Activated gamma-delta T cell treated with anti-CD3 and anti-CD28 coated beads, Interleukin-2, amount 50 U/mL, for 16 hours (primary cell): ENCODE data around the gene RBPMS2.

Experiments used
- DNase-seq: peaks from one replicate; pipeline ENCODE4 v3.0.0-alpha.2; 2020; ENCODE audit warnings: low read depth

The RBPMS2 gene

DNA sequence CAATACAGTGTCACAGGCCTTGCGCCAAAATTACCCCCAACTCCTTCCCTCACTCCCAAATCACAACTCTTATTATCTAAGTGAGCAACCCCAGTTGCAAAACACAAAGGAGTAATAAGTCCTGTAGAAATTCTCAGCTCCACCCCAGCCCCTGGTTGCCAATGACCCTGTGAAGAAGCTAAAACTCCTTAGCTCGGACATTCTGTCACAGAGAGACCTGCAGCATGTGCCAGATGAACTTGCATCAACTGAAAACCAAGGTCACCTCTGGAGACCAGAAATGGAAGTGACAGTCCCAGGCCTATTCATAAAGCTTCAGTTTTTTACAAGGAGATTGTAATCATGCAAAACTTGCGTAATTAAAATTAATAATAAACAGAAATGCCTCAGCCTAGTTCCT, 55.2 kb downstream of the RBPMS2 start:
- DNase-seq, result no peak

DNA sequence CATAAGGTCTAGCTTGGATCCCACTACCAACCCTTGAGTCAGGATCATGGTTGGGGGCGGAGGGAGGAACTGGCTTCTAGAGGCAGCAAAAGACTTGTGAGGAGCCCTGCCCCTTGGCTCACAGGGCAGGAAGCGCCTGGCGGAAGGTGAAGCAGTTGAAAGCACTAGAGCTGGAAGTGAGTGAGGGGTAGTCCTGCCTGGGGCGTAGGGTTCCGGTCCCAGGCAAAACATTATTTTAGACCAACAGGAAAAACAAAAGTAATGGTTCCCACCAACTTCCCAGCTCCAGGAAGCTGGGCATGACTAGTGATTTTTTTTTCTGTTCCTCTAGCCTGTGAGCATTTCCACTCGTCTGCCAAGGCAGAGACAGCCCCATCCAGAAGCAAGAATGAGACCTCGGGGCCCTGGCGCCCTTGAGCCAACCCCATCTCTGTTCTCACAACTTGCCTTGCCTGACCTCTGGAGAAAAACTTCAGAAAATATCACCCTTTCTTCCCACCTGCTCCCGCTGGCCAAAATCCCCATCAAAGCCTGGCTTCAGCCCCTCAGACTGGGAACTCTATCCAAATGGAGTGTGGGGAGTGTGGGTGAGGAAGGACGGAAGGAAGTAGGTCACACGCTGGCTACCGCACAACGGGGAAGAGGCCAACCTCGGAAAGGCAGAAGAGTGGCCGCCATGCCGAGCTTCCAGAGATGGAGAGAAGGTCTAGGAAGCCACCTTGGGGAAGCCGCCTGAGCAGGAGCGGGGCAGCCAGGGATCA, 57.5 kb downstream of the RBPMS2 start:
- no peak for DNase-seq

- DNase-seq, result no peak
Measured at GRCh38 chr15:64717130-64717529, 58.3 kb downstream of the RBPMS2 start.

GRCh38 chr15:64716452-64716851, 58.9 kb downstream of the RBPMS2 start:
- DNase-seq, result no peak

- DNase-seq, result no peak
Measured at GRCh38 chr15:64713592-64713991, 61.8 kb downstream of the RBPMS2 start.

DNA sequence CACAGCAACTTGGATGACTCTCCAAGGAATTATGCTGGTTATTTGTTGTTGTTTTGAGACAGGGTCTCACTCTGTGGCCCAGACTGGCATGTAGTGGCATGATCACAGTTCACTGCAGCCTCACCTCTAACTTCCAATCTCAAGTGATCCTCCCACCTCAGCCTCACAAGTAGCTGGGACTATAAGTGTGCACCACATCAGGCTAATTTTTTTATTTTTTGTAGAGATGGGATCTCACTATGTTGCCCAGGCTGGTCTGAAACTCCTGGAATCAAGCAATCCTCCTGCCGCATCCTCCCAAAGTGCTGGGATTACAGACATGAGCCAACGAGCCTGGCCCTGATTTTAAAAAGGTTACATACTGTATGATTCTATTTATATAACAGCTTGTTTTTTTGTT, 63.0 kb downstream of the RBPMS2 start:
- DNase-seq, result no peak

GRCh38 chr15:64710676-64711428, 64.5 kb downstream of the RBPMS2 start:
- DNase-seq, result no peak

DNA sequence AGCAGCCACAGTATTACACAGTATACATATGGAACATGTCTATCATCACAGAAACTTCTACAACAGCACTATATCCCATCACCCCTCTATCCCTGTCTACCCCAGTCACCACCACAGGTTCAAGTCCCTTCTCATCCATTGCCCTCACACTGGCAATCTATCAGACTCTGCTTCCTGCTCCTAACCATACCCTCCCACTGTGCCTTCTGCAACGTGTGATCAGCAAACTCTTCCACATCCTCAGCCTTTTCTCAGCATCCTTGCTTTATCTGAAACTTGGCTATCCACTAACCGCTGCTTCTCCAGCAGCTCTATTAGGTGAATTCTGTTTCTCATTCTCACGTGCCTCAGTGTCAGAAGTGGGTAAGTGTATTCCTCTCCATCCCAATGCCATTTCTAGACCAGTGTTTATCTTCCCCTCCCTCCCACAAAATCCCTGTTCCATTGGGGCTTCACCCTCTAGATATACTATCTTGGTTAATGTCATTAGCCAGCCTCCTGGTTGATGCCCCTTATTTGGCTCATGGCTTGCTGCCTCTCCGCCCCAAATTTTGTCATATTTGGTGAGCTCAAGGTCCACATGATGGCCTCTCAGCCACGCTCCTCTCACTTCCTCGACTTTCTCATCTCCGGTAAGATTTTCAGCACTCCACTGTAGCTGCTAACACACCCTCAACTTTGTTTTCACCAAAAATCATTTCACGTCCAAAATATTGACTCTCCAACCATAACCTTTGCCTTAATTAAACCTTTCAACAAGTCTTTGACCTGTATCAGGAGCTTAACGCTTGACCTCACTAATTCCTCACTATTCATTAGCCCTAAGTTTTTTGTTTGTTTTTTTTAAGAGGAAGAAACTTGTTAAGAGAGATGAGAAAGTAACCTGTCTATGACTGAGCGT, 69.1 kb downstream of the RBPMS2 start:
- DNase-seq, result no peak

DNA sequence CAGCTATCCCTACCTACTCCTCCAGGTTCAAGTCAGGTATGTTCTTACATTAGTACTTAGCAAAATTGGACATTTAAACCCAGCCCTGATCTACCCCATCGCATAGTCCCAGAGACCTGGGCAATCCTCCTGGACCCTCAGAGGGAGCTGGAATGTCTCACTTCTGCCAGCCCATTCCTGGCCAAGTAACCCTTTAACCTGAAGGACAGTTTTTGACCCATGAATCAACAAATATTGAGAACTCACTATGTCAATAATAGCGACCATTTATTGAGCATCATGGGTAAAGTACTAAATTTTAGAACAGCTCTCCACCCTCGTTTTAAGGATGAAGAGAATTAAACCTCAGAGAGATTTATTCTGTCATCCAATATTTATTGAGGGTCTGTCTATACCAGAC, 70.4 kb downstream of the RBPMS2 start:
- DNase-seq, result no peak

DNA sequence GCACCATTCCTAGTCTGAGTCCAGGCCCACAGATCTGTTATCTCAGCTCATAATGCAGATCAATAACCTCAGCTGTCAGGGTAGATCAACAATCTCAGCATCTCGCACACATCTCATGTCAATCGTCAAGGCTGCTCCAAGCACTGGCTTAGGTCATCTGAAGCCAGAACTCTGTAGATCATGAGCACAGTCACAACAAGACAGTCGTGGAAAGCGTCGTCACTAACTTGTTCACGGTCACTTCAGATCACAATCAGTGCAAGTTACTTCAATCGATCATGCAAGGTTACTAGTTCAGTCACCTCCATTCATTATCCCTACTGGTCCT, 71.8 kb downstream of the RBPMS2 start:
- DNase-seq, result no peak

DNA sequence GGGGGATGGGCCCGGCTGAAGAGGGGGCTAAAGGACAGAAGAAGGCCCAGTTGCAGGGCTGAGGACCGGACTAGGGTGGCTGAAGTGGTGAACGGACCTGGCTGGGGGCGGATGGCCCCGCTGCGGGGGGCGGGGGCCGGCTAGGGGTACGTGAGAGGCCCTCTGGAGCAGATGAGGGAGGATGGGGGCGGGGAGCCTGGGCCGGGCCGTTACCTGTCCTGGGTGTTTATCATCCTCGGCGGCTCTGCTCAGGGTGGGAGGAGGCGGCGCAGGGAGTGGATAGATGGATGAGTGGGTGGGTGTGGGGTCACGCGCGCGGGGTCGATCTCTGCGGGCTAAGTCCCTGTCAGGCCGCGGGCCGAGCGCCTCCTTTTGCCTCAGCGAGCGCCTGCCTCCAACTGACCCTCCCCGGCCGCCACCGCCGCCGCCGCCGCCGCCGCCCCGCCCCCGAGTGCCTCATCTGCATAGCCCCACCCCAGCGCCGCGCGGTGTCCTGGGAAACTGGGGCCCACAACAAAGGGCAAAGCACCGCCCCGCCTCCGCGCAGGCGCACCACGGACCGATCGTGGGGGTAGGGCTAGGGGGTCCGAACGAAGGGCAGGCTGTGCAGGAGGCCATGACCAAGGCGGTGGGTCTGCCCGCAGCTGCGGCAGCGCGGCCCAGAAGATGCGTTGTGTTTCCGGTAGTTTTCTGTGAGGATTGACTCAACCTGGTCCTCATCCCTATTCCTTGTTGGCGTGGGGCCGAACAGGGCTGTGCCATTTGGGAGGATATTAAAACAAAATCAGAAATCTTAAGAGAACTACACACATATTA, 72.4 kb downstream of the RBPMS2 start:
- DNase-seq, result peak; percentile 93

DNA sequence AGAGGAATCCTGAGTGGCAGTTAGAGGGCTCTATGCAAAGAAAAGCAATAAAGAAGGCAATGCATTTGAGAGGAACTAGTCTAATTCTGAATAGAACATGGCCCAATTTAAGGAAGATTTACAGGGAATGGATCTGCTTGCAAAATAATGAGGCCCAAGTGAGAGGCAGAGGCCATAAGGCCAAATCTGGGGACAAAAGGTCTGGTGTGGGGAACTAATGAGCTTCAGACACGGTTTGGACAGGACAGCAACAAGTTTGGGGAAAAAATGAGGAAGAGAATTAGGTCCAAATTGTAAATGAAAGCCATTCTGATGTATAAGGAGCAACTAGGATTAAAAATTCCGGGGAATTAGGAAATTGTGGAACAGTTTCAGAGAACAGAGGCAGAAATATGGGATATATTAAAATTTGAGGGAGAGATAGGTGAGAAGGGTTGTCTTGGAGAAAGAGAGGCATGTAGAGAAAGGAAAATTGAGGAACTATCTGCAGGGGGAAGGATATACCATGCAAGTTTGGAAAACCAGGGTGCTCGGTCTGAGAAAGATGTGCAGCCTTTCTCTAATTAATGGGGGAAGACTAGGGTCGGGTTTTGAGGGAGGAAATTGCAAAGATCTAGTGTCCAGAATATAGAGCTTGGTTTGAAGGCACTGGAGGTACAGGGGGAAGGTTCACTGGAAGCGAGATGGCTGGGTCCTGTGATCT, 73.8 kb downstream of the RBPMS2 start:
- DNase-seq, result no peak

DNA sequence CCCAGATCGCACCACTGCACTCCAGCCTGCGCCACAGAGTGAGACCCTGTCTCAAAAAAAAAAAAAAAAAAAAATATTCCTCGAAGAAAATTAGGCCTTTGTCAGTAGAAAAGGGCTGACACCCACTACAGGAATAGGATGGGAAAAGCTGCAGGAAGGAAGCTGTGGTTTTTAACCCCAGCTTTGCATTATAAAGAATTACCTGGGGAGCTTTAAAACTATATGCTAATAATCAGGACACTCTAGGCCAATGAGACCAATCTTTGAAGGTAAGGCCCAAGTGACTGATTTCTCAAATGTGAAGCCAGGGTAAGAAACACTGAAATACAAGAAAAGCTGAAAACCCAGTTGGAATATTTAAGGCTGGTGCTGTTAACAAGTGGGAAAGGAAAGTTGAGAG, 74.3 kb downstream of the RBPMS2 start:
- DNase-seq, result no peak

GRCh38 chr15:64699751-64700388, 75.5 kb downstream of the RBPMS2 start:
- DNase-seq, result no peak

- DNase-seq, result no peak
Measured at GRCh38 chr15:64698823-64699222, 76.6 kb downstream of the RBPMS2 start.

DNA sequence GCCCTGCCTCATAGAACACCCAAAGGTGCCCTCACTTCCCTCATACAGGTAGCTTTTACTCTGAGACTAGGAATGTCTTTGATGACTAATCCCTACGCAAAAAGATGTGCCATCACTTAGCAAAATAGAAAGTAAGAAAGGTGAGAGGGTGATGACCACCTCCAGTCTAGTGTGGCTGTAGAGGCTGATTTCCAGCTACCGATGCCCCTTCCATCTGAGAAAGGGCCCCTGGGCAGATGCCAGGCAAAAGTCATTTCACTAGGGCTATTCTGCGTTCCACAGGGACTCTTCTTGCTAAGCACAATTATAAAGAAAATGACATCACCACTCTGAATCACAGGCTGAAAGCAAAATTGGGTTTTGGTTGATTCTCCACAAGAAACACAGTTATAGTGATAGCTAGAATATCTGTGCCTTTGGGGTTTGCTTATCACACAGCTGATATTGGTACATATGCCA, 77.4 kb downstream of the RBPMS2 start:
- DNase-seq, result no peak

DNA sequence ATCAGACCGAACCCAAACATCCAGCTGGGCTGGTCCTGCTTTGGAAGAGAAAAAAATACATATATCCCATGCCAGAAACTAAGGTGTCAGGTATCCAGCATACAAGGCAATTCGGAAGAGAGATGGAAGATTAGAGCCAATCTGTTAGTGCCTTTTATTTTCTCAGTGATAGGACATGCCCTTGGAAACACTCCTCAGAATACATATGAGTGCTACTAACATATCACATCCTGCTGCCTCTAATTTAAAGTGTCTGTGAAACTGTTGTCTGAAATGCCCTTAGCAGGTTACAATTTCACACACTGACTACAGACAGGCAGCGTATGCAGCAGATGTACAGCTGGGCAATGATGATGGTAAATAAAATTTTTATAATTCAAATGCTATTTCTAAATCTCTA, 78.9 kb downstream of the RBPMS2 start:
- DNase-seq, result no peak

GRCh38 chr15:64695561-64695992, 79.8 kb downstream of the RBPMS2 start:
- DNase-seq, result no peak

DNA sequence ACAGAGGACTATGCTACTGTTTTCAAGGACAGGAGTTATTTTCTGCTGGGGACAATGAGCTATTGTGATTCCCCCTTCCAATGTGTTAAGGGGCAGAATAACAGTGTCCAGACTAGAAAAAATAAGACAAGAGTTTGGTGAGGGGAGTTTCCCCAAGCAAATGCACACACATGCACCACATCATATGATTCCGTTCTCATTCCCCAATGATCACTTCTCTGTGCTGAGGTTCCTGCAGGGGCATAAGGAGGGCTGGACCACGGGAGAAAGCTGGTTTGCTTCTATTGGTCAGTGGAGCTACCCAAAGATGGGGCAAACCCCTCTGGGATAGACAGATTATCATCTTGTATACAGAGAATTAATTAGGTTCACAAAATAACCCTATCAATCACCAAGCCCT, 80.6 kb downstream of the RBPMS2 start:
- DNase-seq, result no peak

DNA sequence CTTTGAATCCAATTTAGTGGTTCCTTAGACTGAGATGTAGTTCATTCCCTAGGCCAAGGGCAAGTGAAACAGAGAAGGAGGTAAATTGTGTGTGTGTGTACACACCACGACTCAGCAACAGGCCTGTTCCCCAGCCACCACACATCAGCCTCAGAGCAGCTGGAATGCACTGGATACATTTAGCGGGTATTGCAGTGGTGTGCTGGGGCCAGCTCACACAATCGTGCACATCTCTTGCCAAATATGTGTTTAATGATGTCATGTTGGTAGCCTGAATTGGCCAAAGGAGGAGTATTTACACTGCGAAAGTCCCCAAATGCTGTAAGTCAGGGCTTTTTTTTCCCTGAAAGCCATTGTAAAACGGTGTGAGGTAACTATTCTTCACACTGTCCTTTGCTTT, 82.3 kb downstream of the RBPMS2 start:
- no peak for DNase-seq
